Activated effector memory CD4-positive, alpha-beta T cell treated with Interleukin-2 at 50 U/mL for 16 hours (primary cell): Measurements from ENCODE around the gene HPN.

ENCODE experiments used
- DNase-seq: peaks from one replicate; pipeline ENCODE4 v3.0.0-alpha.2; 2020

HPN gene

DNA sequence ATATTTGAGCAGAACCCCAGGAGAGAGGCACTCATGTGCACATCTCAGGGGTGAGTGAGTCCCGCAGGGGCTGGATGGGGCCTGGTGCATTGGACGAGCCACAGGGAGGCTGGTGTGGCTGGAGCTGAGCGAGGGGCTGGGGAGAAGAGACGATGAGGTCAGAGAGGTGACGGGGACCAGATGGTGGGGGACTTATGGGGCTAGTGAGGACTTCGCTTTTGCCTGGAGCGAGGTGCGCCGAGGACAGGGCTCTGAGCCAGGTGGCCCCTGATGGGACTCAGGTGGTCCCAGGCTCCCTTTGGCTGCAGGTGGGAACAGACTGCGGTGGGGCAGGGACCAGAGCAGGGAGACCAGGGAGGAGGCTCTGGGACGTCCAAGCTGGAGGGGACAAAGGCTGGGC lies 67.2 kb downstream of the HPN start:
- DNase-seq = no peak

DNA sequence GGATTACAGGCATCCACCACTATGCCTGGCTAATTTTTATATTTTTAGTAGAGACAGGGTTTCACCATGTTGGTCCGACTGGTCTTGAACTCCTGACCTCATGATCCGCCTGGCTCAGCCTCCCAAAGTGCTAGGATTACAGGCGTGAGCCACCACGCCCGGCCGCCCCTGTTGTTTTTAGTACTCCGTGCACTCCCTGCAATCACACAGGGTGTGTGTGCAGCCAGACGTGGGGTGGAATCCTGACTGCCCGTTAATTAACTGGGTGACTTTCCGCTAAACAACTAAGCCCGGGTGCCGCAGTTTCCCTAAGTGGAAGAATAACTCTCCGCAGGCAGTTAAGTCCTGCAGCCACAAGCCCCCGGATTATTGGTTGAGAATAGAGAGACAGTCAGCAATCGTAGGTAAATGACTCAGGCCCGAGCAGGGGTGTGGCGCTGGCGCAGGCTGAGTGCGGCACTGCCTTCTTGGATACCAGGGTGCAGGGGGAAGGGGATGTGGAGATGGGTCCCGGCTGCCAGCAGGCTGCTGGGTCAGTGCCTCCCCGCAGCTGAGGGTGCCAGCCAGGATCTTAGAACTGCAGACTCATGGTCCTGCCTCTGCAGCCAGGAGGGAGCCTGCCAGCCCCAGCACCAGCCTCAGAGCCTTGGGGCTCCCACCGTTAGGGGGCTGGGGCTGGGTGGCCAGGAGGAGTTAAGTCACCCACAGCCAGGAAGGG lies 68.0 kb downstream of the HPN start:
- DNase-seq = no peak

DNA sequence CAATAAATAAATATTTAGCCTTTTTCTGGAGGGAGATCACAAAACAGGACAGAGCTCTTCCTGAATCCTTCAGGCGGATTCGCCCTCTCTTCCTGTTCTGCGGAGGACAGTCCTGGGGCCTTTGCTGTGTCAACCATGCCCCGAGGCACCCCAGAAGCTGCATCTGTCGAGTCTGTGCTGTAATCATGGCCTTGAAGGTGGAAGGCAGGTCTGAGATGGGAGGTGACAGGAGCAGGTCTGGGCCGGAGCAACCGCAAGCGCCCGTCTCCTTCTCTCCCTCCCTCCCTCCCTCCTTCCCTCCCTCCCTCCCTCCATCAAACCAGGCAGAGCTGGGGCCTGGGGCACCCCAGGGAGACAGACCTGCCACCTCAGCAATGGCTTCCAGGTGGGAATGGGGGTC lies 69.5 kb downstream of the HPN start:
- no peak for DNase-seq

DNA sequence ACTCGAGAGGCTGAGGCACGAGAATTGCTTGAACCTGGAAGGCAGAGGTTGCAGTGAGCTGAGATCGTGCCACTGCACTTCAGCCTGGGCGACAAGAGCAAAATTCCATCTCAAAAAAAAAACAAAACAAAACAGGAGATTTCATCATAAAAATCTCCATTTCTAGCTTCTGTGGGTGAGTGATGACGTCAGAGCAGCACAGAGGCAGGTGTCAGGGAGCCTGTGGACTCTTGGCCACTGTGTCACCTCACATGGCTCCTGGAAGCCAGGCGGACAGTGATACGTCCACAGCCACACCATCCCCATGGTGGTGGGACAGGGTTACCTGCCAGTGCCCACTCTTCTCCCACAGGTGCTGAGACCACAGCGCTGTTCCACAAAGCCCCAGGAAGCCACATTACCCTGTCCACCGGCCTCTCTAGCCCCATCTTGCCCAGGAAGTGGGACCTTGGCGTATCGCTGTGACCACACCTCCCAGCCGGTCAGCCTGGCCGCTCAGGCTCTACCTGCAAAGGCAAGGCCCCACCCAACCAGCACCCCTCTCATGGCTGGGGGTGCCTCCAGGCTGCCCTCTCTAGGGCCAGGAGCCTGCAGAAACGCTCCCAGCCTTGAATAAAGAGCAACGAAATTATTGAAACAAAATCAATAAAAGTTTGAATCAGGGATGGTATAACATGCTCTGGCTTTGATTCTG lies 71.6 kb downstream of the HPN start:
- no peak for DNase-seq

DNA sequence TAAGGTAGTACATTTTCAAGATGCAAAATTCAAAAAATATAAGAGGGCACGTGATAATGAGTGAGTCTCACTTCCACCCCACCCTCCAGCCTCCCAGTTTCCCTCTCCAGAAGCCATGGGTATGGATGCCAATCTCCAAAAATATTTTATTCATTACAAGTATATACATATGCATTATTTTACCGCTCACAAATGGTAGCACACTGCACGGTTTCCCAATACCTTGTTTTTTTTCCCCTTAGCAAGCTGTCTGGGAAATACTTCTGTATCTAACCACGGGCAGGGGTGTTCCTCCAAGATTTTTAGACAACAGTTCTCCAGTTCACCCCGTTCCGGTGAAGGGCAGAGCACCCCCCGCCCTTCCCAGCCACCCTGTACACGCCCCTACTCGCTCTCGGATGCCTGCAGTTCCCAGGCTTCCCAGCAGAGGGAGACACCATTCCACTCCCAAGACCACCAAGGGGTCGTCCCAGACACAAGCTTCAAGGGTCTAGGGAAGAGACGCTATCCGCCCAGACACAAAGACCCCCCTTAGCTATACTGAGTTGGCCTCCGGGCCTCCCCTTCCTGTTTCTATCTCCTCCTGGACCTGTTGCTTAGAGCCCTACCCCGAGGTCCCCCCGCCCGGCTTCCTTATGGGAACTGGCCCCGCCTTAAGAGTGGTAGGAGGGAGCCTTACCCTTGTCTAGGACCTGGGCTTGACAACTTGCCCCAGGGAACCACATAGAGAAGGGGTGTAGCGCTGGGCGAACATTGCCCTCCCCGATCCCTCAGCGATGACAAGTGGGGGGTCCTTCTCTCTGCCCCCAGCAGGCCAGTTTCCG lies 73.0 kb downstream of the HPN start:
- DNase-seq = peak; percentile 47

DNA sequence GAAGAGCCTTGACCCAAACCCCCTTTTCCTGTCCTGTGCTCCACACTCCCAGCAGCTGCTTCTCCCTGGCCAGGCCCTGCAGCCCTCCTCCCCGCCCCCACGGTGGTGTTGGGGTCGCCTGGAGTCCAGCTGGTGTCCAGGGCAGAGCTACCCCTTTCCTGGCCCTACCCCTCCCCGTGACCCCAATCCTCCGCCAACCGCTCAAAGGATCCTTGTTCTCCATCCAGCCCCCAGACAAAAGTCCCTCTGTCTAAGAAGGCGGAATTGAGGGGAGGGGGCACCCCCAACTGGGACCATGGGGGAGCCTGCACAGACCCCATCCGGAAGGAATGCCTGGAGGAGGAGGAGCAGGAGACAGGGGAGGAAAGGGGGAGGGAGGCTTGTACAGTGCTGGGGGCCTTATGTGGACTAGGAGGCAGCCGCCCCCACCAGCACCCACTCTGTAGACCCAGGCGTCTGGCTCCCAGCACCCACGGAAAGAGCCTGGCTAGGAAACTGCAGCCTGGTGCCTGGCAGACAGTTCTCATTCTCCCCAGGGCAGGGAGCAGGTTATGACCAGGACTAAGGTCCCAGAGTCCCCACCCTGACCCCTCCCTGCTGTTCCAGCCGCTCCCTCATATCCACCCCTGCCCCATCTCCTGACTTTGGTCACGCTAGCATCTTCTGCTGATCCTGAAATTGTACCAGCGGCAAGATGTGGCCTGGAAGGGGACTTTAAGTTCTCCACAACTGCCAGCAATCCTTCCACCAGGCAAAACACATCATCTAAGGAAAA lies 73.8 kb downstream of the HPN start, which contains the start of gene FXYD3:
FXYD3 (plus strand) TSS at position 647 of the 775 bp plus-strand sequence. CDS start 3,554 bp downstream, outside the sequence.
- DNase-seq = no peak
